GM23248 (cell line): ENCODE results near the gene CCDC198.

ENCODE experiments used
- EZH2 ChIP-seq: fragments of 200-600 bp; sonication (generic); IDR thresholded peaks from 2 replicates; pipeline ENCODE4 v1.6.1; 2018; ENCODE audit warnings: antibody characterized with exemption, mild to moderate bottlenecking; ENCODE audit not compliant: insufficient read depth, poor library complexity, severe bottlenecking
- EZH2phosphoT487 ChIP-seq: fragments of 200-600 bp; sonication (generic); IDR thresholded peaks from 2 replicates; pipeline ENCODE4 v1.6.1; 2018; ENCODE audit warnings: antibody characterized with exemption, moderate library complexity, mild to moderate bottlenecking, low read depth; ENCODE audit not compliant: insufficient read depth

- TF ChIP-seq EZH2 (no peak), EZH2phosphoT487 (no peak)
Observed at GRCh38 chr14:57482120-57482519, 11.5 kb downstream of the CCDC198 start.
